NCI-H510A treated with DMSO at 0.1 percent for 48 hours (cell line): Measurements from ENCODE around the gene CUL4A.

Experiments used
- DNase-seq: peaks from one replicate; lab custom pipeline; 2025; lab: John Stamatoyannopoulos, UW

The CUL4A gene

DNA sequence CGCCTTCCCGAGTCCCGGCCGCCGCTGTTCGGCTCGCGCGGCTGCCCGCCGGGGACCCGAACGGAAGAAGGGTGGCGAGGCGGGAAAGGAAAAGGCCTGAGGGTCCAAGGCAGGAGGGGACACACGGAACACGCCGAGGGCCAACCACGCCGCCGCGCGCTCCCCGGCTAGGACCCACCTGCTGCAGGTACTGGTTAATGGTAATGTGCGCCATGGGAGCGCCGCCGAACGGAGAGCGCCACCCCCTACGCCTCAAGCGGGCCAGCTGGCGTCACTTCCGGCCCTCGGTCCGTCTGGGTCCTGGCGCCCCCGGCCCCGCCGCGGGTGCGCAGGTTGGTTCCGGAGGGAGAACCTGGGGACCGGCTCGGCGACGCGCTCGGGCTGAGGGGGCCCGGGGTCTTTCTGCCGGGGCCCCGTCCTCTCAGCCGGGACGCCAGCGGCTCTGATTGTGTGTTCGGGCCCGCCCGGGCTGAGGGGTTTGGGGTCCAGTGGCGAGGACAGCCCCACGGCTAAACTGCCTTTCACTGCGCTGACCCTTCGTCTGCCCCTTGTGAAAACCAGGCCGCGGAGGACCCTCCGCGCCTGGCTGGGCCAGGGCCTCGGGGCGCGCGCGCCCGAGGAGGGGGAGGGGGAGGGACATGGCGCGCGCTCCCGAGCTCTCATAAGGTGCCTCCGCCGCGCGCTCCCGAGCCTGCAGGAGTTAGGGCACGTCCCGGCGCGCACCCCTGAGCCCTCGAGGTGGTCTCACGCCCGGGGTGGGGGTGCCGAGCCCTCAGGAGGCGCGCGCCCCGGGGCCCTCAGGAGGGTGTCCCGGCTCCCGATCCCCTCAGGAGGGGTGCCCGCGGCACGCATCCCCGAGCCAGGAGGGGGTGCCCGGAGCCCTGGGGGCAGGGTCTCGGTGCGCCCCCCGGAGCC lies 735 bp upstream of the CUL4A start, which contains the start of gene PCID2:
Gene PCID2 (minus strand): TSS at position 249 of the 915 bp plus-strand sequence. CDS start 35 bp downstream, at position 214.
- peak; percentile 82 for DNase-seq

- DNase-seq = no peak
Observed at GRCh38 chr13:113209759-113210421, 477 bp downstream of the CUL4A start.

GRCh38 chr13:113210833-113211232 lies 1.4 kb downstream of the CUL4A start:
- DNase-seq = no peak

DNA sequence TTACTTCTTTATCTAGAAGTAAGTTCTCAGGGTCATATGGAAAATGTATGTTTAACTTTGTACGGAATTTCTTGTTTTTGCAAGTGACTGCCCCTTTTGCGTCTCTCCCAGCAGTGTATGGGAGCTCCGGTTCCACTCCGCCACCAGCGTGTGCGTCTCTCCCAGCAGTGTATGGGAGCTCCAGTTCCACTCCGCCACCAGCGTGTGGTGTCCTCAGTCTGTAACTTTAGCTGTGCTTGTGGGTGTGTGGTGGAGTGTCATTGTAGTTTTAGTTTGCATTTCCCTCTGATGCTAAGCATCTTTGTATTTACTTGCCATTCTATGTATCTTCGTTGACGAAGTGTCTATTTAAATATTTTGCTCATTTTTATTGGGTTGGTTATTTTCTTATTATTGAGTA lies 2.4 kb downstream of the CUL4A start:
- no peak for DNase-seq

DNA sequence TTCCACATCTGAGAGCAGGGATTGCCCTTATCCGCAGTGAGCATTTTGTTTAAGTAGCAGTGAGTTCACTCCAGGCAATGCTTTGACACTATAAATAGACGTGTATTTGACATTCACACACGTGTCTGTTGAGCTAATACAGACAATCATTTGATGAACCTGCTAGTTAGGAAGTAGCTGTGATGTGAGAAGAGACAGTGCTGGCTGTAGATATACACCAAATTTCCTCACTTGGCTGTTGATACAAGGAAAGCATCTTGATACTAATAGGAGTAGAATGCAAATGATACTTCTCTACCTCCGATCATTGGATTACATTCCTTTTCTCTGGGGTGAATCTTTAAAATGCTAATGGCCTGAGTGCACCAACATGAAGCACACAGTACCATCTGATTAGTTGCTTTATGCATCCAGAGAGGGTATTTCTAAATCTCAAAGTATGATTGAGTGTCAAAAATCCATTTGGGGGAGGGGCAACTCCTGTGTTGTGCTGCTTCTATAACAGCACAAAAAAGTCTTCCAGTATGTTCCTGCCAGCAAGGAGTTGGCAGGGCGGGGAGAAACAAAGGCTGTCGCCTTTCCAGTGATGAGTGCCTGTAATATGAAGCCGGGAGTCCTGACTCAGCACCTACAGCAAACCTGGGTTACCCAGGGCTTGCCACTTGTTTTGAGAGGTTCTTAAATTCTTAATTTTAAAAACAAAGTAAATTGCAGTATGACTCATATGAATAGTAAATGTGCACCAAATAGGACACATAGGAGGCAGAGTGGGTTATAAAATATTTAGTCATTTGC lies 7.0 kb downstream of the CUL4A start:
- peak; percentile 80 for DNase-seq

- no peak for DNase-seq
Observed at GRCh38 chr13:113218586-113218985, 9.2 kb downstream of the CUL4A start.

GRCh38 chr13:113219256-113219940 lies 10.0 kb downstream of the CUL4A start:
- no peak for DNase-seq

DNA sequence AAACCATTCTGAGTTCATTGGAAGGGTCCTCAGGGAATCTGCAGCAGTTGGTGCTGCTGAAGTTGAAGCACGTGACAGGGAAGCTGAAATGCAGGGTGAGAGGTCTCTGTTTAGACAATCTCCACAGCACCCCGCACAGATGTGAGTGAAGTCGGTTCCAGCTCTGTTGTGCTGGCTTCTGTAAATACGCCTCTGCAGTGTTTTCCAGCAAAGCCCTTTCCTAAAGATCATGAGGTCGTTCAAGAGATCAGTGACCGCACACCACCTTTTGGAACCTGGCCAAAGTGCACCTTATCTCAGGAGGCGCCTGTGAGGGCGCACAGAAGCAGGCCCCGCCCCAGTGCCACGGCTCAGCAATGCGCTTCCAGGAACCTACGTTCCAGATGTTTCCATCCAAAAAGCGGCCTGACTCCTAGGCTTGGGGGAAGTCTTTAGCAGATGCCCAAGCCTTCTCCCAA lies 10.8 kb downstream of the CUL4A start:
- peak; percentile 29 for DNase-seq

DNA sequence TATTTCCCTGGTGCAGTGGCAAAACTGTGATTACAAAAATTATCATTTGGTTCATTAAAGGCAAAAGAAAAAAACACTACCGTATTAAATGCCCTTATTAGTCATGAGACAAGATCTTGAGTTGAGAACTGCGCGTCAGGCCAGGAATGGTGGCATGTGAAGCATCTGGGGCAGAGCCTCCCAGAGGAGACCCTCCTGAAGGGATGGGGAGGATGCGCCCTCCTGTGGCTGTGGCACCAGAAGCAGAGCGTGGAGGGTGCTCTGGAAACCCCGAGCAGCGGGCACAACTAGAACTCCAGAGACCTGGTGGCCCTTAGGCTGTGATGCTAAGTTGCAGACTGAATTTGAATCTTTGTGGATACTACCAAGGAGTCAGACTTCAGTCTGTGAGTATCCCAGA lies 11.5 kb downstream of the CUL4A start:
- no peak for DNase-seq

DNA sequence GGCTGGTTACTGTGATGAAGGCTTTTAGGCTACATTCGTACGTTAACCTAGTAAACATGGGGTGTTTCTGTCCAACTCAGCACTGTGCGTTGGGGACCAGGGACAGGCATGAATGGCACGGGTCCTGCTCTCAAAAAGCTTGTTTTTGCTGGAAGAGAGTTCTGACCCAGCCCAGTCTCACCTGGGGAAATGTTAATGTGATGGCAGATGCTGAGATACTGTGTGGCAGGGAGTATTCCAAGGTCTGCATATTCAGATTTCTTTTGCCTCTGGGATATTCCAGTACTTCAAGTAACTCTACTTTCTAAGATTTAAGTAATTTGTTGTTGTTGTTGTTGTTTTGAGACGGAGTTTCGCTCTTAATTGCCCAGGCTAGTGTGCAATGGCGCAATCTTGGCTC lies 13.7 kb downstream of the CUL4A start:
- DNase-seq = no peak

GRCh38 chr13:113224486-113224885 lies 15.1 kb downstream of the CUL4A start:
- DNase-seq = no peak

GRCh38 chr13:113225515-113225914 lies 16.1 kb downstream of the CUL4A start:
- no peak for DNase-seq

GRCh38 chr13:113226873-113227450 lies 17.5 kb downstream of the CUL4A start:
- DNase-seq = no peak

DNA sequence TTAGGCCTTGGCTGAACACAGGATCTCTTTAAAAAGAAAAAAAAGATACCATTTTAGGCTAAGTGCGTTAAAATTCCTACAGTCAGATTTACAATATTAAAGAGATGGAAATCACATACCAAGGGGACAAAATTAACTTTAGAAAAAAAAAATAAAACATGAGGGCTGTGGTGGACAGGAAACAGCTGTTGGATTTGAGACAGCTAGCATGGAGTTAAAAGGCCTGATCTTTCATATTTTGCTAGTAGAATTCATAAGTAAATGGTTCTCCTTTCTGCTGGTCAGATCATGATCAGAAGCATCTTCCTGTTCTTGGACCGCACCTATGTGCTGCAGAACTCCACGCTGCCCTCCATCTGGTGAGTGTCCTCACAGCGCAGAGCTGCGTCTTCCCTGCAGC lies 19.7 kb downstream of the CUL4A start:
- DNase-seq = no peak

DNA sequence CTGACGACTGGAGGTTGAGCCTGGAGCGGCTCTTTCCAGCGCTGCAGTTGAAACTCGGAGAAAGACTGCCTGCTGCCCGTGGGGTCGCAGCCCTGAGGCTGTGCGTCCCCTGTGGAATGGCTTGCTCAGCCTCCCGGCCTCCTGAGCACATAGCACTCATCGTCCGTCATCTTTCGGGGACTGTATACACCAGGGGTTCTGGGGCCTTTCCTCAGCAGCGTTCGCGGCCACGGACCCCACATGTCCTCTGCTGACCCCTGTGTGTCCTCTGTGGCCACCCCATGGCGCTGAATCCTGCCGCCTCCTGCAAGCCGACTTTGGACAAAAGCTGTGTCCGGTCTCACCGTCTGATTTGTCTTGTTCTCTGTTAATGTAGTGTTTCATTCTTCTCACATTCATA lies 20.4 kb downstream of the CUL4A start:
- no peak for DNase-seq

DNA sequence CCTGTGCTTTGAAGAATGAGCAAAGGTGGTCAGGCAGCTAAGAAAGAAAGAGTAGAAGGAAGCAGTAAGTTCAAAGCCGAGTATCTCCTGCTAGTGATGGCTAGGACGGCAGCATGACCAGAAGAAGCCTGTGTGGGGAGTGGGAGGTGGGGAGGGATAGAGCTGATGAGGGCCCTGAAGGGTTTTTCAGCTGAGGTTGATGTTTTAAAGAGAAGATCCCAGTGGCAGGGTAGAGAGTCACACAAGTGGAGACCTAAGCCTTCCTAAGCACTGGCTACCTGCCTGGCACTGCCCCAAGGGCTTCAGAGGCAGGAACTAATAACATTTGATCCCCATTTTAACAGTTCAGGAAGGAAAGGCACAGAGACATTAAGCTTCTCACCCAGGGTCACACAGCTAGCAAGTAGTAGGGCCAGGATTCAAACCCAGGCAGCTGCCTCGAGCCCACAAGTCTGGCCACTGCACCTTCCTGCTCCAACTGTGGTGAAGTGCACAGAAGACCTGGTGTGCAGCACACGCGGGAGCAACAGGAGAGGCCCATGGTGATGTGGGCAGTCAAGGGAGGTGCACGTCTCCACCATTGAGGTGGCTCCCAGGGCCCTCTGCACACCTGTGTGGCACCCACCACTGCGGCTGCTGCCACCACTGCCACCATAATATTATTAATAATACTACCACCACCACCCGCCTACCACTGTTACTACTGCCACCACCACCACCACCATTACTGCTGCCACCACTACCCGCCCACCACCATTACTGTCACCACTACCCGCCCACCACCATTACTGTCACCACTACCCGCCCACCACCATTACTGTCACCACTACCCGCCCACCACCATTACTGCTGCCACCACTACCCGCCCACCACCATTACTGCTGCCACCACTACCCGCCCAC lies 22.1 kb downstream of the CUL4A start:
- no peak for DNase-seq

- no peak for DNase-seq
Observed at GRCh38 chr13:113232208-113233003, 23.0 kb downstream of the CUL4A start.

GRCh38 chr13:113233101-113233500 lies 23.7 kb downstream of the CUL4A start:
- DNase-seq = no peak

DNA sequence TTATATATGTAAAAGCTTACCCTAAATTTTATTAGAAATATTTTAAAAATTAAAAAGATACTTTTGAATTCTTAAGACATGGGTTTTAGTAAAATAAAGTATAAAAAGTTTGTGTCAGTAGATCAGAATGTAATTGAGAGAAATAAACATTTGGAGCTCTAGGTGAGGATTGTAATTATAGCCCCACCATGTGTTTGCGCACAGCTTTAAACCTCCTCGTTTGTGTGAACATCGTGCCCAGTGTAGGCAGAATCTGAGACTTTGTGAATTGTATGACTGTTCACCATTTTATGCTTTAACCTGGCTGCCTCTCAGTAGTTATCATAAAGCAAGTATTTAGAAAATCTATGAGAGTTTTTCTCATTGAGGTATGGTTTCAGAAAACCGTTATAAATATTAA lies 29.1 kb downstream of the CUL4A start:
- DNase-seq = no peak
